H9 (cell line): ENCODE data around the gene CAPN2. TPM values are rescaled to one million over a fixed set of nuclear protein-coding genes. Genes with fewer than 3 reads are reported as not detected.

Source experiments
- DNase-seq: peaks from one replicate; pipeline ENCODE4 v3.0.0-alpha.2; 2017
- H2AFZ ChIP-seq: one replicate; pipeline ENCODE4 v1.6.1; 2013; ENCODE audit warnings: mild to moderate bottlenecking, low read length, control low read depth, moderate library complexity
- H2AK5ac ChIP-seq: 2 replicates; pipeline ENCODE4 v1.6.1; 2013; ENCODE audit warnings: low read length, control low read depth, mixed read lengths; ENCODE audit not compliant: insufficient read length
- H2BK120ac ChIP-seq: one replicate; pipeline ENCODE4 v1.6.1; 2013; ENCODE audit warnings: low read depth, mild to moderate bottlenecking, low read length, control low read depth, inconsistent platforms; ENCODE audit not compliant: poor library complexity, severe bottlenecking
- H2BK12ac ChIP-seq: 2 replicates; pipeline ENCODE4 v1.6.1; 2013; ENCODE audit warnings: low read length, control low read depth, mixed read lengths, low read depth; ENCODE audit not compliant: insufficient read length
- H2BK15ac ChIP-seq: 2 replicates; pipeline ENCODE4 v1.6.1; 2013; ENCODE audit warnings: low read depth, low read length, control low read depth
- H2BK20ac ChIP-seq: one replicate; pipeline ENCODE4 v1.6.1; 2013; ENCODE audit warnings: low read depth, mild to moderate bottlenecking, low read length, control low read depth, inconsistent platforms; ENCODE audit not compliant: poor library complexity, severe bottlenecking
- H2BK5ac ChIP-seq: 2 replicates; pipeline ENCODE4 v1.6.1; 2013; ENCODE audit warnings: low read length, control low read depth, mixed read lengths; ENCODE audit not compliant: insufficient read length
- H3K14ac ChIP-seq: 2 replicates; pipeline ENCODE4 v1.6.1; 2013; ENCODE audit warnings: low read length, control low read depth; ENCODE audit not compliant: insufficient read depth
- H3K18ac ChIP-seq: 2 replicates; pipeline ENCODE4 v1.6.1; 2013; ENCODE audit warnings: low read depth, mild to moderate bottlenecking, mixed read lengths, low read length, control low read depth; ENCODE audit not compliant: insufficient read length
- H3K23ac ChIP-seq: 2 replicates; pipeline ENCODE4 v1.6.1; 2013; ENCODE audit warnings: low read length, control low read depth, mixed read lengths, low read depth; ENCODE audit not compliant: insufficient read length
- H3K23me2 ChIP-seq: 2 replicates; pipeline ENCODE4 v1.6.1; 2013; ENCODE audit warnings: low read depth, mild to moderate bottlenecking, mixed read lengths, low read length, control low read depth; ENCODE audit not compliant: insufficient read length, poor library complexity, severe bottlenecking
- H3K27ac ChIP-seq: 2 replicates; pipeline ENCODE4 v1.5.1; 2013; ENCODE audit warnings: low read length, control low read depth, mixed read lengths, low read depth; ENCODE audit not compliant: insufficient read length
- H3K27me3 ChIP-seq: 2 replicates; pipeline ENCODE4 v1.6.1; 2013; ENCODE audit warnings: low read length, control low read depth, inconsistent platforms; ENCODE audit not compliant: insufficient read depth
- H3K4ac ChIP-seq: 2 replicates; pipeline ENCODE4 v1.6.1; 2013; ENCODE audit warnings: low read depth, mild to moderate bottlenecking, control low read depth, inconsistent platforms, low read length, moderate library complexity
- H3K4me1 ChIP-seq: 2 replicates; pipeline ENCODE4 v1.6.1; 2013; ENCODE audit warnings: low read length, control low read depth, inconsistent platforms; ENCODE audit not compliant: insufficient read depth
- H3K4me2 ChIP-seq: 2 replicates; pipeline ENCODE4 v1.6.1; 2013; ENCODE audit warnings: low read length, control low read depth, mixed read lengths; ENCODE audit not compliant: insufficient read length, insufficient read depth
- H3K56ac ChIP-seq: 2 replicates; pipeline ENCODE4 v1.6.1; 2013; ENCODE audit warnings: low read depth, mild to moderate bottlenecking, mixed read lengths, low read length, control low read depth; ENCODE audit not compliant: insufficient read length
- H3K79me1 ChIP-seq: 2 replicates; pipeline ENCODE4 v1.6.1; 2013; ENCODE audit warnings: low read depth, mild to moderate bottlenecking, moderate library complexity, low read length, control low read depth, inconsistent platforms; ENCODE audit not compliant: insufficient read depth, poor library complexity, severe bottlenecking
- H3K79me2 ChIP-seq: 2 replicates; pipeline ENCODE4 v1.6.1; 2013; ENCODE audit warnings: low read length, control low read depth, inconsistent platforms; ENCODE audit not compliant: insufficient read depth
- H3K9ac ChIP-seq: 2 replicates; pipeline ENCODE4 v1.6.1; 2013; ENCODE audit warnings: low read length, control low read depth, mixed read lengths; ENCODE audit not compliant: insufficient read length; ENCODE audit errors: extremely low read depth
- H3K9me3 ChIP-seq: one replicate; pipeline ENCODE4 v1.6.1; 2013; ENCODE audit warnings: low read depth, low read length, inconsistent platforms; ENCODE audit not compliant: control insufficient read depth
- H3T11ph ChIP-seq: one replicate; pipeline ENCODE4 v1.6.1; 2013; ENCODE audit warnings: mild to moderate bottlenecking, low read length, control low read depth, inconsistent platforms
- H4K20me1 ChIP-seq: one replicate; pipeline ENCODE4 v1.6.1; 2013; ENCODE audit not compliant: control insufficient read depth, insufficient read length, insufficient read depth
- H4K5ac ChIP-seq: 2 replicates; pipeline ENCODE4 v1.6.1; 2013; ENCODE audit warnings: low read depth, mild to moderate bottlenecking, mixed read lengths, low read length, control low read depth; ENCODE audit not compliant: insufficient read length
- H4K8ac ChIP-seq: replicated peaks from 2 replicates; pipeline ENCODE4 v1.6.1; 2013; ENCODE audit warnings: low read length, control low read depth, mixed read lengths, low read depth; ENCODE audit not compliant: insufficient read length
- H4K91ac ChIP-seq: 2 replicates; pipeline ENCODE4 v1.6.1; 2013; ENCODE audit warnings: low read depth, mild to moderate bottlenecking, moderate library complexity, mixed read lengths, low read length, control low read depth; ENCODE audit not compliant: insufficient read length
- H3K27ac Mint-ChIP-seq, 3 experiments: 2 replicates in 2 of 3; 3 replicates in 1 of 3; pipeline ENCODE4 v1.8.0; 2020 to 2021; ENCODE audit warnings: mixed read lengths in 3 of 3, mild to moderate bottlenecking in 1 of 3, moderate library complexity in 1 of 3
- H3K27me3 Mint-ChIP-seq: 2 replicates; pipeline ENCODE4 v1.8.0; 2021; ENCODE audit warnings: low read depth, mild to moderate bottlenecking, moderate library complexity, mixed read lengths
- H3K36me3 Mint-ChIP-seq, 3 experiments: 2 replicates in 2 of 3; 3 replicates in 1 of 3; pipeline ENCODE4 v1.8.0; 2020 to 2021; ENCODE audit warnings: low read depth in 3 of 3, mixed read lengths in 3 of 3; ENCODE audit not compliant: insufficient read depth in 1 of 3
- H3K4me1 Mint-ChIP-seq, 2 experiments: 2 replicates each; pipeline ENCODE4 v1.8.0; 2020; ENCODE audit warnings: mixed read lengths in 2 of 2
- H3K4me3 Mint-ChIP-seq, 2 experiments: 2 replicates in 1 of 2; 3 replicates in 1 of 2; pipeline ENCODE4 v1.8.0; 2020 to 2021; ENCODE audit warnings: mild to moderate bottlenecking in 2 of 2, mixed read lengths in 2 of 2, moderate library complexity in 1 of 2
- H3K9me3 Mint-ChIP-seq, 2 experiments: 2 replicates in 1 of 2; 3 replicates in 1 of 2; pipeline ENCODE4 v1.8.0; 2020; ENCODE audit warnings: mild to moderate bottlenecking in 2 of 2, mixed read lengths in 2 of 2, moderate library complexity in 1 of 2
- CTCF ChIP-seq: fragments of 200-600 bp; sonication (generic); conservative IDR thresholded peaks from 3 replicates; pipeline ENCODE4 v1.8.0; 2021; ENCODE audit warnings: antibody characterized with exemption, mild to moderate bottlenecking
- WGBS: extraction: QIAGEN DNeasy Blood & Tissue Kit; methylation state at CpG from one replicate; pipeline ENCODE4 v1.1.7; 2013; ENCODE audit warnings: missing lambda C conversion rate, low lambda C conversion rate, mixed read lengths; ENCODE audit not compliant: insufficient read length; ENCODE audit errors: extremely low coverage; 5-methylcytosine and 5-hydroxymethylcytosine counted together
- total RNA-seq: library from RNA; stranded (reverse); gene quantifications from 2 replicates; pipeline ENCODE4 v1.2.1, GENCODE V29; 2021

Gene CAPN2
- total RNA-seq, 1 experiment from 2014 or later, result 32.2 TPM

GRCh38 chr1:223772771-223773160 is 60.4 kb downstream of the CAPN2 start:
- no peak overlapping the region for H2BK120ac ChIP-seq
- peak; percentile 29 for DNase-seq
- no peaks in the 10 kb centered on the region for H3K27me3 Mint-ChIP-seq
- H4K8ac ChIP-seq, result no peak overlapping the region
- peaks cover 13 to 14% of the 10 kb centered on the region in 2 experiments for H3K4me1 Mint-ChIP-seq
- no peak overlapping the region for H3K9ac ChIP-seq
- WGBS, result no CpG with 5 or more reads among the region's 5 CpGs
- no peak overlapping the region for H4K5ac ChIP-seq
- H4K20me1 ChIP-seq, result no peaks in the 10 kb centered on the region
- peaks cover 29 to 68% (median 60%) of the 10 kb centered on the region in 3 experiments for H3K36me3 Mint-ChIP-seq
- H2BK15ac ChIP-seq, result no peak overlapping the region
- no peak overlapping the region for H2BK5ac ChIP-seq
- H4K91ac ChIP-seq, result no peak overlapping the region
- no peaks in the 10 kb centered on the region for H3K27me3 ChIP-seq
- H3K18ac ChIP-seq, result no peak overlapping the region
- no peak overlapping the region for H2BK12ac ChIP-seq
- H2BK20ac ChIP-seq, result no peak overlapping the region
- H3K14ac ChIP-seq, result no peak overlapping the region
- H3K56ac ChIP-seq, result no peak overlapping the region
- no peak overlapping the region for H3K23ac ChIP-seq
- H3K4me1 ChIP-seq, result no peaks in the 10 kb centered on the region; the same call in 1 of the 2 replicates
- peaks cover 3 to 4% of the 10 kb centered on the region in 2 experiments; a peak in 3 of 5 replicates for H3K9me3 Mint-ChIP-seq
- no peaks in the 10 kb centered on the region for H3K79me1 ChIP-seq
- H3T11ph ChIP-seq, result no peak overlapping the region
- no peaks in the 10 kb centered on the region for H3K79me2 ChIP-seq
- H3K4me2 ChIP-seq, result no peak overlapping the region
- no peak overlapping the region for H3K4me3 Mint-ChIP-seq
- H3K27ac ChIP-seq, result no peak overlapping the region
- peaks cover 3% of the 10 kb centered on the region for H3K23me2 ChIP-seq
- no peak overlapping the region for H2AK5ac ChIP-seq
- no peak overlapping the region for H2AFZ ChIP-seq
- H3K27ac Mint-ChIP-seq, result peak overlapping the region in 2 of 3 experiments; percentile 57 to 62; a peak in 3 of 7 replicates
- no peak for TF ChIP-seq CTCF
- H3K4ac ChIP-seq, result no peak overlapping the region
- H3K9me3 ChIP-seq, result no peaks in the 10 kb centered on the region
